Transverse colon (tissue), 3 donors: ENCODE results near the gene SMG6.

Experiments
- EP300 ChIP-seq: sonication (generic); formaldehyde crosslinking; IDR thresholded peaks from one replicate; pipeline ENCODE4 v1.6.1; 2017; ENCODE audit warnings: antibody characterized with exemption, low read depth
- TF ChIP-seq, protein P1 (sequence below), 5 experiments: fragments of 200-600 bp in 3 of 5; fragments of 450-650 bp in 2 of 5; sonication (generic) in 3 of 5; IDR thresholded peaks; 1 replicate in 2 of 5; 2 replicates in 3 of 5; pipeline ENCODE4 v1.5.1; 2016 to 2017; ENCODE audit warnings: antibody characterized with exemption in 5 of 5, inconsistent platforms in 3 of 5, mild to moderate bottlenecking in 2 of 5, moderate library complexity in 1 of 5

- TF ChIP-seq, protein P1, sequence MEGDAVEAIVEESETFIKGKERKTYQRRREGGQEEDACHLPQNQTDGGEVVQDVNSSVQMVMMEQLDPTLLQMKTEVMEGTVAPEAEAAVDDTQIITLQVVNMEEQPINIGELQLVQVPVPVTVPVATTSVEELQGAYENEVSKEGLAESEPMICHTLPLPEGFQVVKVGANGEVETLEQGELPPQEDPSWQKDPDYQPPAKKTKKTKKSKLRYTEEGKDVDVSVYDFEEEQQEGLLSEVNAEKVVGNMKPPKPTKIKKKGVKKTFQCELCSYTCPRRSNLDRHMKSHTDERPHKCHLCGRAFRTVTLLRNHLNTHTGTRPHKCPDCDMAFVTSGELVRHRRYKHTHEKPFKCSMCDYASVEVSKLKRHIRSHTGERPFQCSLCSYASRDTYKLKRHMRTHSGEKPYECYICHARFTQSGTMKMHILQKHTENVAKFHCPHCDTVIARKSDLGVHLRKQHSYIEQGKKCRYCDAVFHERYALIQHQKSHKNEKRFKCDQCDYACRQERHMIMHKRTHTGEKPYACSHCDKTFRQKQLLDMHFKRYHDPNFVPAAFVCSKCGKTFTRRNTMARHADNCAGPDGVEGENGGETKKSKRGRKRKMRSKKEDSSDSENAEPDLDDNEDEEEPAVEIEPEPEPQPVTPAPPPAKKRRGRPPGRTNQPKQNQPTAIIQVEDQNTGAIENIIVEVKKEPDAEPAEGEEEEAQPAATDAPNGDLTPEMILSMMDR (IDR thresholded peaks at IDR 0.05), result no peak
- no peak for TF ChIP-seq EP300
These were observed 8.0 kb downstream of the SMG6 start for GRCh38 chr17:2295575-2295974.
